GM23248 (cell line): ENCODE results near the gene ANKRD29. TPM values are rescaled to one million over a fixed set of nuclear protein-coding genes. Genes with fewer than 3 reads are reported as not detected.
"Not testable (repeated sequence)": the region's sequence is repeated elsewhere in the genome, so short reads cannot be mapped to it uniquely, and the experiment has no call there.

Experiments
- DNase-seq: peaks from one replicate; pipeline ENCODE4 v3.0.0-alpha.2; 2015
- H2AFZ ChIP-seq: fragments of 200-600 bp; sonication (generic); 2 replicates; pipeline ENCODE4 v1.6.1; 2016; ENCODE audit warnings: antibody characterized with exemption
- H3F3A ChIP-seq: fragments of 200-600 bp; sonication (generic); 2 replicates; pipeline ENCODE4 v1.6.1; 2016; ENCODE audit warnings: mild to moderate bottlenecking, antibody characterized with exemption, mixed run types; ENCODE audit not compliant: insufficient read depth
- H3K27ac ChIP-seq: fragments of 200-600 bp; sonication (generic); 2 replicates; pipeline ENCODE4 v1.5.1; 2016; ENCODE audit warnings: mild to moderate bottlenecking
- H3K27me3 ChIP-seq: fragments of 200-600 bp; sonication (generic); replicated peaks from 2 replicates; pipeline ENCODE4 v1.6.1; 2016; ENCODE audit warnings: mild to moderate bottlenecking; ENCODE audit not compliant: insufficient read depth
- H3K36me3 ChIP-seq: fragments of 200-600 bp; sonication (generic); 2 replicates; pipeline ENCODE4 v1.6.1; 2016; ENCODE audit warnings: low read depth, mild to moderate bottlenecking
- H3K4me1 ChIP-seq: fragments of 200-600 bp; sonication (generic); 2 replicates; pipeline ENCODE4 v1.6.1; 2016; ENCODE audit warnings: mild to moderate bottlenecking; ENCODE audit not compliant: insufficient read depth
- H3K4me2 ChIP-seq: fragments of 200-600 bp; sonication (generic); one replicate; pipeline ENCODE4 v1.6.1; 2016; ENCODE audit warnings: mild to moderate bottlenecking; ENCODE audit not compliant: unreplicated experiment
- H3K4me3 ChIP-seq: fragments of 200-600 bp; sonication (generic); 2 replicates; pipeline ENCODE4 v1.5.1; 2016; ENCODE audit warnings: mild to moderate bottlenecking
- H3K79me2 ChIP-seq: fragments of 200-600 bp; sonication (generic); 2 replicates; pipeline ENCODE4 v1.6.1; 2016; ENCODE audit warnings: mild to moderate bottlenecking; ENCODE audit not compliant: insufficient read depth
- H3K9ac ChIP-seq: fragments of 200-600 bp; sonication (generic); 2 replicates; pipeline ENCODE4 v1.6.1; 2016; ENCODE audit warnings: mild to moderate bottlenecking
- H3K9me2 ChIP-seq: fragments of 200-600 bp; sonication (generic); 2 replicates; pipeline ENCODE4 v1.6.1; 2016; ENCODE audit warnings: mixed run types, mild to moderate bottlenecking, moderate library complexity; ENCODE audit not compliant: insufficient read depth
- H3K9me3 ChIP-seq: fragments of 200-600 bp; sonication (generic); one replicate; pipeline ENCODE4 v1.6.1; 2017; ENCODE audit warnings: low read depth
- H4K20me1 ChIP-seq: fragments of 200-600 bp; sonication (generic); 2 replicates; pipeline ENCODE4 v1.6.0; 2016; ENCODE audit not compliant: insufficient read depth
- EZH2 ChIP-seq: fragments of 200-600 bp; sonication (generic); IDR thresholded peaks from 2 replicates; pipeline ENCODE4 v1.6.1; 2018; ENCODE audit warnings: antibody characterized with exemption, mild to moderate bottlenecking; ENCODE audit not compliant: insufficient read depth, poor library complexity, severe bottlenecking
- EZH2phosphoT487 ChIP-seq: fragments of 200-600 bp; sonication (generic); IDR thresholded peaks from 2 replicates; pipeline ENCODE4 v1.6.1; 2018; ENCODE audit warnings: antibody characterized with exemption, moderate library complexity, mild to moderate bottlenecking, low read depth; ENCODE audit not compliant: insufficient read depth
- WGBS, 2 experiments: methylation state at CpG; one replicate each; pipeline ENCODE4 v1.1.6; 2015 to 2017; ENCODE audit warnings: low lambda C conversion rate in 2 of 2, low coverage in 1 of 2; ENCODE audit errors: missing lambda C conversion rate in 2 of 2; 5-methylcytosine and 5-hydroxymethylcytosine counted together
- in situ Hi-C: fragments of 300-500 bp; cut with MboI; formaldehyde crosslinking; loops from 2 replicates; pipeline ENCODE4 v1.15.0; 2020
- polyA plus RNA-seq: library from polyadenylated mRNA; unstranded; fragments of >200 nt; fragmentation: Nextera tagmentation; extraction: Ambion mirVana; gene quantifications from 2 replicates; pipeline ENCODE4 v1.2.1, GENCODE V29; 2016
- total RNA-seq: library from RNA; depleted of rRNA; stranded (reverse); fragments of >200 nt; shearing (Covaris generic); gene quantifications from 2 replicates; pipeline ENCODE4 v1.2.3, GENCODE V29; 2014

The ANKRD29 gene
- total and polyA plus RNA-seq, 2 experiments from 2014 or later = 8.0 to 9.2 TPM

- no peaks in the 10 kb centered on the region for H3K36me3 ChIP-seq
- H3K4me1 ChIP-seq = peaks cover 51% of the 10 kb centered on the region
- no peak overlapping the region for H3K27ac ChIP-seq
- peaks cover 53% of the 10 kb centered on the region for H3F3A ChIP-seq
- in situ Hi-C loops = no loop called here
- H3K9ac ChIP-seq = no peak overlapping the region
- H3K79me2 ChIP-seq = peaks cover 77% of the 10 kb centered on the region
- 98 to 100% methylated on average over 6 of the region's 6 CpGs for WGBS, 2 experiments
- no peak overlapping the region for H3K4me3 ChIP-seq
- TF ChIP-seq EZH2phosphoT487 = no peak
- TF ChIP-seq EZH2 = no peak
- H2AFZ ChIP-seq = no peak overlapping the region
- no peaks in the 10 kb centered on the region for H3K9me2 ChIP-seq
- no peak for DNase-seq
- no peak overlapping the region for H3K4me2 ChIP-seq
- no peaks in the 10 kb centered on the region for H3K27me3 ChIP-seq
- H4K20me1 ChIP-seq = 0 out of 2 replicates have a peak, but pooled peaks cover 8% of the 10 kb centered on the region
- no peaks in the 10 kb centered on the region for H3K9me3 ChIP-seq
Observed at GRCh38 chr18:23578067-23578701, 84.5 kb downstream of the ANKRD29 start.

GRCh38 chr18:23577521-23577920 is 85.2 kb downstream of the ANKRD29 start:
- Histone ChIP-seq H3F3A (peaks cover 59% of the 10 kb centered on the region), H3K4me1 (peaks cover 49% of the 10 kb centered on the region), H3K79me2 (peaks cover 77% of the 10 kb centered on the region)
- 96 to 98% methylated on average over 11 to 21 of the region's 24 CpGs for WGBS, 2 experiments
- in situ Hi-C loops, DNase-seq, H3K4me3 ChIP-seq, H2AFZ ChIP-seq, H4K20me1 ChIP-seq, H3K36me3 ChIP-seq, H3K27me3 ChIP-seq, H3K9me3 ChIP-seq, H3K27ac ChIP-seq, H3K9ac ChIP-seq, H3K4me2 ChIP-seq, H3K9me2 ChIP-seq: not testable (repeated sequence)

GRCh38 chr18:23575309-23575651 is 87.4 kb downstream of the ANKRD29 start:
- DNase-seq = no peak
- H3K79me2 ChIP-seq = peaks cover 63% of the 10 kb centered on the region
- no peaks in the 10 kb centered on the region for H3K9me2 ChIP-seq
- no peak overlapping the region for H3K4me2 ChIP-seq
- in situ Hi-C loops = no loop called here
- H3K4me1 ChIP-seq = peaks cover 28% of the 10 kb centered on the region
- H3K36me3 ChIP-seq = peaks cover 13% of the 10 kb centered on the region; the same call in 1 of the 2 replicates
- TF ChIP-seq EZH2phosphoT487 = no peak
- TF ChIP-seq EZH2 = no peak
- no peak overlapping the region for H2AFZ ChIP-seq
- H3K27me3 ChIP-seq = no peaks in the 10 kb centered on the region
- no peaks in the 10 kb centered on the region for H3K9me3 ChIP-seq
- WGBS, 2 experiments = 84 to 90% methylated on average over 7 of the region's 7 CpGs
- H3F3A ChIP-seq = peaks cover 41% of the 10 kb centered on the region
- H3K4me3 ChIP-seq = no peak overlapping the region
- no peak overlapping the region for H3K9ac ChIP-seq
- H4K20me1 ChIP-seq = 0 out of 2 replicates have a peak, but pooled peaks cover 8% of the 10 kb centered on the region
- no peak overlapping the region for H3K27ac ChIP-seq

- Histone ChIP-seq H3K4me1 (peaks cover 23% of the 10 kb centered on the region), H3K27ac (0 out of 2 replicates have a peak overlapping the region, but pooled peaks have one; percentile 12), H3K36me3 (peaks cover 13% of the 10 kb centered on the region; the same call in 1 of the 2 replicates), H3K4me2 (no peak overlapping the region), H3K9ac (no peak overlapping the region), H3F3A (peaks cover 36% of the 10 kb centered on the region), H3K4me3 (no peak overlapping the region), H4K20me1 (0 out of 2 replicates have a peak, but pooled peaks cover 8% of the 10 kb centered on the region), H2AFZ (no peak overlapping the region), H3K27me3 (no peaks in the 10 kb centered on the region), H3K9me2 (no peaks in the 10 kb centered on the region), H3K9me3 (no peaks in the 10 kb centered on the region), H3K79me2 (peaks cover 58% of the 10 kb centered on the region)
- DNase-seq = no peak
- in situ Hi-C loops = no loop called here
- WGBS, 2 experiments = 82 to 87% methylated on average over 5 of the region's 5 CpGs
- TF ChIP-seq EZH2phosphoT487 = no peak
- TF ChIP-seq EZH2 = no peak
Observed at GRCh38 chr18:23574611-23575308, 88.0 kb downstream of the ANKRD29 start.
